Measurements from ENCODE around the gene IL1R2.

IL1R2 gene

GRCh38 chr2:101991721-101992145, at the start of gene IL1R2:
Gene IL1R2, plus strand, starts transcription at chr2:101991960. Its CDS starts 16,616 bp downstream, at chr2:102008576.
- peak; percentile 44 for DNase-seq

- DNase-seq: no peak
Observed at GRCh38 chr2:101942851-101943250, 48.9 kb upstream of the IL1R2 start.

- DNase-seq: no peak
Observed at GRCh38 chr2:101946372-101947039, 45.3 kb upstream of the IL1R2 start.

GRCh38 chr2:101947374-101947773, 44.4 kb upstream of the IL1R2 start:
- DNase-seq: no peak

GRCh38 chr2:101948625-101949155, 43.1 kb upstream of the IL1R2 start:
- no peak for DNase-seq

- DNase-seq: no peak
Observed at GRCh38 chr2:101949304-101949703, 42.5 kb upstream of the IL1R2 start.

GRCh38 chr2:101951296-101951695, 40.5 kb upstream of the IL1R2 start:
- DNase-seq: no peak

- no peak for DNase-seq
Observed at GRCh38 chr2:101952551-101952950, 39.2 kb upstream of the IL1R2 start.

- no peak for DNase-seq
Observed at GRCh38 chr2:101956465-101957438, 35.0 kb upstream of the IL1R2 start.

- DNase-seq: no peak
Observed at GRCh38 chr2:101958061-101958460, 33.7 kb upstream of the IL1R2 start.

GRCh38 chr2:101960819-101961337, 30.9 kb upstream of the IL1R2 start:
- DNase-seq: no peak

GRCh38 chr2:101961338-101962191, 30.2 kb upstream of the IL1R2 start:
- peak; percentile 86 for DNase-seq

- no peak for DNase-seq
Observed at GRCh38 chr2:101962309-101962708, 29.5 kb upstream of the IL1R2 start.

GRCh38 chr2:101963198-101963597, 28.6 kb upstream of the IL1R2 start:
- no peak for DNase-seq

GRCh38 chr2:101967826-101968513, 23.8 kb upstream of the IL1R2 start:
- no peak for DNase-seq

GRCh38 chr2:101969723-101970122, 22.0 kb upstream of the IL1R2 start:
- DNase-seq: no peak

GRCh38 chr2:101970901-101971300, 20.9 kb upstream of the IL1R2 start:
- no peak for DNase-seq

- no peak for DNase-seq
Observed at GRCh38 chr2:101971836-101972235, 19.9 kb upstream of the IL1R2 start.

GRCh38 chr2:101972621-101973434, 18.9 kb upstream of the IL1R2 start:
- no peak for DNase-seq

- no peak for DNase-seq
Observed at GRCh38 chr2:101974663-101975062, 17.1 kb upstream of the IL1R2 start.
